BJ (cell line): Measurements from ENCODE around the gene HAPLN2. TPM values are rescaled to one million over a fixed set of nuclear protein-coding genes. Genes with fewer than 3 reads are reported as not detected.
"Not testable (repeated sequence)": the region's sequence is repeated elsewhere in the genome, so short reads cannot be mapped to it uniquely, and the experiment has no call there.

Experiments
- CTCF ChIA-PET: fragments of 350-600 bp; formaldehyde crosslinking; extraction: SDS; loops from one replicate; lab custom pipeline; 2021; ENCODE audit warnings: antibody characterized with exemption, inconsistent platforms; lab: Yijun Ruan, JAX
- POLR2A ChIA-PET: fragments of 300-600 bp; sonication (Branson Sonifier 250); formaldehyde crosslinking; extraction: SDS; loops from one replicate; lab custom pipeline; 2021; ENCODE audit warnings: antibody characterized with exemption; lab: Charles Lee
- DNase-seq: peaks from one replicate; pipeline ENCODE4 v3.0.0-alpha.2; 2011; ENCODE audit warnings: low read depth
- H3K27me3 ChIP-seq: 2 replicates; pipeline ENCODE4 v1.6.0; 2011; ENCODE audit warnings: low read length; ENCODE audit not compliant: control insufficient read depth, insufficient read depth
- H3K36me3 ChIP-seq: 2 replicates; pipeline ENCODE4 v1.5.1; 2011; ENCODE audit warnings: low read length; ENCODE audit not compliant: control insufficient read depth, insufficient read depth
- H3K4me3 ChIP-seq: 2 replicates; pipeline ENCODE4 v1.5.1; 2011; ENCODE audit warnings: low read depth, mild to moderate bottlenecking, control low read depth, low read length
- polyA plus RNA-seq: library from polyadenylated mRNA; depleted of rRNA; stranded (reverse); fragments of >200 nt; gene quantifications from 2 replicates; pipeline ENCODE4 v1.2.3, GENCODE V29; 2011
- TF ChIP-seq, protein P1 (sequence below): IDR thresholded peaks from 2 replicates; pipeline ENCODE4 v1.5.1; 2011; ENCODE audit warnings: low read depth, mild to moderate bottlenecking, control low read depth, inconsistent platforms, low read length, moderate library complexity; ENCODE audit not compliant: insufficient read depth

The HAPLN2 gene
- polyA plus RNA-seq, 1 experiment, result not detected

DNA sequence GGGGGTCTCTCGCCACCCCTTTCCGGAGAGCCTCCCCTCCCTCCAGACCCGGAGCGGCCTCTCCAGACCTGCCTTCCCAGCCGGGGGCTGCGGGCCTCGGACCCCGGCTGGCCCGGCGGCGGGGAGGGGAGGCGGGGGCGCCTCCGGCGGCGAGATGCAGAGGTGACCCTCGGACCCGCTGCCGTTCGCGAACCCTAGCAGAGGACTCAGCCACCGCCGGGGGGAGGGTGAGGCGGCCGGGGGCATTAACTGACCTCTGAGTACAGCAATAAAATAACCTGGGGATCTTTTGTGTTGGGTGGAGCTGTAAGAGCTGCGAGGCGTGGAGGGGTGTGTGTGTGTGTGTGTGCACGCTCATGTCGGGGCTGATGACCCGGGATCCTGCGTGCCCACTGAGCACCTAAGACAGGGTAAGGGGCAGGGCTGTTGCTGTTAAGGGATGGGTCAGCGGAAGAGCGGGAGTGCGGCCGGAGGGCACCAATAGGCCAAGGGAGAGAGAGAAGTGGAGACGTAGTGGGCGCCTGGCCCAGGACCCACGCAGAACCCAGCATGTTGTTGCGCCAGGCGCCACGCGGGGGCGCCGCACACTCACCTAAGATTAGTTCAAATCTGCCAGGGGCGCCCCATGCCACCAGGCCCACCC lies 6.3 kb downstream of the HAPLN2 start:
- no peak overlapping the region for H3K4me3 ChIP-seq
- TF ChIP-seq, protein P1, sequence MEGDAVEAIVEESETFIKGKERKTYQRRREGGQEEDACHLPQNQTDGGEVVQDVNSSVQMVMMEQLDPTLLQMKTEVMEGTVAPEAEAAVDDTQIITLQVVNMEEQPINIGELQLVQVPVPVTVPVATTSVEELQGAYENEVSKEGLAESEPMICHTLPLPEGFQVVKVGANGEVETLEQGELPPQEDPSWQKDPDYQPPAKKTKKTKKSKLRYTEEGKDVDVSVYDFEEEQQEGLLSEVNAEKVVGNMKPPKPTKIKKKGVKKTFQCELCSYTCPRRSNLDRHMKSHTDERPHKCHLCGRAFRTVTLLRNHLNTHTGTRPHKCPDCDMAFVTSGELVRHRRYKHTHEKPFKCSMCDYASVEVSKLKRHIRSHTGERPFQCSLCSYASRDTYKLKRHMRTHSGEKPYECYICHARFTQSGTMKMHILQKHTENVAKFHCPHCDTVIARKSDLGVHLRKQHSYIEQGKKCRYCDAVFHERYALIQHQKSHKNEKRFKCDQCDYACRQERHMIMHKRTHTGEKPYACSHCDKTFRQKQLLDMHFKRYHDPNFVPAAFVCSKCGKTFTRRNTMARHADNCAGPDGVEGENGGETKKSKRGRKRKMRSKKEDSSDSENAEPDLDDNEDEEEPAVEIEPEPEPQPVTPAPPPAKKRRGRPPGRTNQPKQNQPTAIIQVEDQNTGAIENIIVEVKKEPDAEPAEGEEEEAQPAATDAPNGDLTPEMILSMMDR, result peak; percentile 90
- CTCF ChIA-PET, result interaction anchor here (0.6 to 15.6 kb wide), 21 partner anchors 11 to 516 kb away, joined by 3 to 257 read pairs (median 13); partner anchors contain the start of genes BCAN, INSRR and NES
- DNase-seq, result no peak
- H3K36me3 ChIP-seq, result no peaks in the 10 kb centered on the region
- POLR2A ChIA-PET, result no interaction called here
- peaks cover 29% of the 10 kb centered on the region for H3K27me3 ChIP-seq

DNA sequence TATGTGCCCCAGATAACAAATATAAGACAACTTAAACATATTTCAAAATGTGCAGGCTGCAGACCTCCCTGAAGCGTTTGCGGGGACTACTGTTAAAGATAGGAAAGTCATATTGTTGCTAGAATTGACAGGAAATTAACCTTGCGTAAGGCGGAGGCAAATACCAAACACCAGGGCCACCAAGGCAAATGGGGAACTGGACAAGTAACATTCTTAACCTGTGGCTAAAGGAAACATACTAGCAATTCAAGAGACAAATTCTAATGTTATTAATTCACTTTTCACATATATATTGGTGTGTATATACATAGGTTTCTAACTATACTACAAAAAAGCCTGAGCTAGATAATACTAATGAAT lies 6.8 kb downstream of the HAPLN2 start:
- Histone ChIP-seq H3K27me3 (peaks cover 30% of the 10 kb centered on the region), H3K4me3 (no peak overlapping the region), H3K36me3 (no peaks in the 10 kb centered on the region)
- TF ChIP-seq, protein P1, result no peak
- POLR2A ChIA-PET, result no interaction called here
- DNase-seq, result no peak
- CTCF ChIA-PET, result interaction anchor here (0.7 to 15.6 kb wide), 23 partner anchors 9 to 302 kb away, joined by 3 to 257 read pairs (median 8); partner anchors contain the start of genes BCAN, NAXE and NES

DNA sequence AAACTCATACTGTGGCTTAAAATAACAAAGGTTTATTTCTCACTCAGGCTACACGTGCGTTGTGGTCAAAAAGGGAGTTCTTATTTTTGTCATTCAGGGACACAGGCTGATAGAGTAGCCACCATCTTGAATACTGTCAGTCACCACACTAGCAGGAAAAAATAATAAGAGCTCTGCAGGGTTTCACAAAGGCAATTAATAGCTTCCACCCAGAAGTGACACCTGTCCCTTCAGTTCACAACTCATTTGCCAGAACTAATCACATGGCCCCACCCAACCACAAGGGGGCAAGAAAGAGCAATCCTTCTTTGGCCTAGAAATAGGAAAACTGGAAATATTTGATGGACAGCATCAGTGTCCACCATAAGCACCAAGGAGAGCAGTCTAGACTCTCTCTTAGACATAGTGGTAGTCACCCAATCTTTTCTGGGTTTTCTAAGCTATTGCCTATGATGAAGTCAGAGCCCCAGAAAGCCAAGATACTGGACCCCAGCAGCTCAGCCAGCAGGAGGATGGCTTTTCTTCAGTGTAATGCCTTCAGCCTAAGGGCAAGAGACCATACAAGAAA lies 8.2 kb downstream of the HAPLN2 start:
- Histone ChIP-seq H3K27me3 (peaks cover 30% of the 10 kb centered on the region), H3K4me3 (no peak overlapping the region), H3K36me3 (no peaks in the 10 kb centered on the region)
- DNase-seq, result no peak
- CTCF ChIA-PET, result interaction anchor here (0.7 to 15.6 kb wide), 26 partner anchors 8 to 300 kb away, joined by 3 to 257 read pairs (median 6); partner anchors contain the start of genes BCAN, HAPLN2, NAXE and NES
- TF ChIP-seq, protein P1, result peak; percentile 81
- POLR2A ChIA-PET, result no interaction called here

DNA sequence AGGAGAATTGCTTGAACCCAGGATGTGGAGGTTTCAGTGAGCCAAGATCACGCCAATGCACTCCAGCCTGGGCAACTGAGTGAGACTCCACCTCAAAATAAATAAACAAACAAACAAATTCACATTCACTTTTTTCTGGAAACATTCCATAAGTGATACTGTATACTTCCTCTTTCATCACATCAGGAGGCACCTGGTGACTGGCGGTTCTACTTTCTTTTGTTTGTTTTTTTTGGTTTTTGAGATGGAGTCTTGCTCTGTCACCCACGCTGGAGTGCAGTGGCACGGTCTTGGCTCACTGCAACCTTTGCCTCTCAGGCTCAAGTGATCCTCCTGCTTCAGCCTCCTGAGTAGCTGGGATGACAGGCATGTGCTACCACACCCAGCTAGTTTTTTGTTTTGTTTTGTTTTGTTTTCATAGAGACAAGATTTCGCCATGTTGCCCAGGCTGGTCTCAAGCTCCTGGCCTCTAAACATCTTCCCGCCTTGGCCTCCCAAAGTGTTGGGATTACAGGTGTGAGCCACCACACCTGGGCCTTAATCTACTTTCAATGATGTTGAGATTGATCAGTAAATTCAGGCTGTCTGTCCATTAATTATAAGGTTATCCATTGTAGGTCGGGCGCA lies 10.7 kb downstream of the HAPLN2 start:
- CTCF ChIA-PET, result interaction anchor here (1.1 to 15.6 kb wide), 7 partner anchors 11 to 184 kb away, joined by 3 to 257 read pairs (median 5); partner anchors contain the start of genes HAPLN2 and NES
- Histone ChIP-seq H3K27me3 (peaks cover 28% of the 10 kb centered on the region), H3K4me3 (no peak overlapping the region), H3K36me3 (no peaks in the 10 kb centered on the region)
- POLR2A ChIA-PET, result no interaction called here
- TF ChIP-seq, protein P1, result no peak
- no peak for DNase-seq

DNA sequence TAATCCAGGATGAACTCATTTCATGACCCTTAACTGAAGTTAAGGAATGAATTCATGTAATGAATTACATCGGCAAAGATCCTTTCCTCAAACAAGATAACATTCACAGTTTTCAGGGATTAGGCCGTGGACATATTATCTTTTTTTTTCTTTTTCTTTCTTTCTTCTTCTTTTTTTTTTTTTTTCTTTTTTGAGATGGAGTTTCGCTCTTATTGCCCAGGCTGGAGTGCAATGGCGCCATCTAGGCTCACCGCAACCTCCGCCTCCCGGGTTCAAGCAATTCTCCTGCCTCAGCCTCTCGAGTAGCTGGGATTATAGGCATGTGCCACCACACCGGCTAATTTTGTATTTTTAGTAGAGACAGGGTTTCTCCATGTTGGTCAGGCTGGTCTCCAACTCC lies 11.9 kb downstream of the HAPLN2 start:
- DNase-seq, H3K4me3 ChIP-seq, POLR2A ChIA-PET, H3K36me3 ChIP-seq: not testable (repeated sequence)
- CTCF ChIA-PET, result interaction anchor here (0.6 to 15.6 kb wide), 5 partner anchors 17 to 185 kb away, joined by 3 to 257 read pairs (median 4); partner anchors contain the start of gene NES
- peaks cover 25% of the 10 kb centered on the region for H3K27me3 ChIP-seq
